ENCODE data around the gene FTSJ3. TPM values are rescaled to one million over a fixed set of nuclear protein-coding genes. Genes with fewer than 3 reads are reported as not detected.

FTSJ3 gene
- total RNA-seq, 1 donor from 2014 or later = 50.2 TPM

GRCh38 chr17:63780928-63781327 lies 46.5 kb downstream of the FTSJ3 start:
- H3K9me3 Mint-ChIP-seq (ENCODE audit: unreplicated experiment) = no peaks in the 10 kb centered on the region
- Histone ChIP-seq H4K20me1 (ENCODE audit: insufficient read depth, low read length) (peaks cover 97% of the 10 kb centered on the region), H2AFZ (ENCODE audit: low read depth, low read length) (no peak overlapping the region), H3K9ac (ENCODE audit: low read length) (no peak overlapping the region), H3K9me3 (ENCODE audit: insufficient read depth, low read depth, low read length) (no peaks in the 10 kb centered on the region), H3K27ac (ENCODE audit: low read depth, low read length) (no peak overlapping the region), H3K79me2 (ENCODE audit: insufficient read depth, low read length) (peaks cover 98% of the 10 kb centered on the region), H3K4me3 (ENCODE audit: insufficient read depth, low read depth, low read length) (no peak overlapping the region), H3K27me3 (ENCODE audit: insufficient read depth, low read length) (no peaks in the 10 kb centered on the region), H3K36me3 (ENCODE audit: insufficient read depth, low read length) (peaks cover 23% of the 10 kb centered on the region), H3K4me1 (ENCODE audit: insufficient read depth, low read length) (peaks cover 11% of the 10 kb centered on the region), H3K4me2 (ENCODE audit: low read length) (peak overlapping the region; percentile 4)
- H3K36me3 Mint-ChIP-seq (ENCODE audit: low read depth, unreplicated experiment) = peaks cover 9% of the 10 kb centered on the region
- peak overlapping the region; percentile 1 for H3K27ac Mint-ChIP-seq (ENCODE audit: unreplicated experiment)
- DNase-seq (ENCODE audit: low read depth) = no peak
- peak overlapping the region; percentile 11 for H3K4me3 Mint-ChIP-seq (ENCODE audit: unreplicated experiment)
- no peaks in the 10 kb centered on the region for H3K27me3 Mint-ChIP-seq (ENCODE audit: low read depth, unreplicated experiment)
- TF ChIP-seq, protein P1, sequence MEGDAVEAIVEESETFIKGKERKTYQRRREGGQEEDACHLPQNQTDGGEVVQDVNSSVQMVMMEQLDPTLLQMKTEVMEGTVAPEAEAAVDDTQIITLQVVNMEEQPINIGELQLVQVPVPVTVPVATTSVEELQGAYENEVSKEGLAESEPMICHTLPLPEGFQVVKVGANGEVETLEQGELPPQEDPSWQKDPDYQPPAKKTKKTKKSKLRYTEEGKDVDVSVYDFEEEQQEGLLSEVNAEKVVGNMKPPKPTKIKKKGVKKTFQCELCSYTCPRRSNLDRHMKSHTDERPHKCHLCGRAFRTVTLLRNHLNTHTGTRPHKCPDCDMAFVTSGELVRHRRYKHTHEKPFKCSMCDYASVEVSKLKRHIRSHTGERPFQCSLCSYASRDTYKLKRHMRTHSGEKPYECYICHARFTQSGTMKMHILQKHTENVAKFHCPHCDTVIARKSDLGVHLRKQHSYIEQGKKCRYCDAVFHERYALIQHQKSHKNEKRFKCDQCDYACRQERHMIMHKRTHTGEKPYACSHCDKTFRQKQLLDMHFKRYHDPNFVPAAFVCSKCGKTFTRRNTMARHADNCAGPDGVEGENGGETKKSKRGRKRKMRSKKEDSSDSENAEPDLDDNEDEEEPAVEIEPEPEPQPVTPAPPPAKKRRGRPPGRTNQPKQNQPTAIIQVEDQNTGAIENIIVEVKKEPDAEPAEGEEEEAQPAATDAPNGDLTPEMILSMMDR (IDR thresholded peaks at IDR 0.05; ENCODE audit: insufficient read depth, low read depth, low read length) = no peak
- no peak for TF ChIP-seq EZH2 (IDR thresholded peaks at IDR 0.05; ENCODE audit: insufficient read depth, low read length)
- FAIRE-seq = no peak
- peaks cover 38% of the 10 kb centered on the region for H3K4me1 Mint-ChIP-seq (ENCODE audit: low read depth, unreplicated experiment)

DNA sequence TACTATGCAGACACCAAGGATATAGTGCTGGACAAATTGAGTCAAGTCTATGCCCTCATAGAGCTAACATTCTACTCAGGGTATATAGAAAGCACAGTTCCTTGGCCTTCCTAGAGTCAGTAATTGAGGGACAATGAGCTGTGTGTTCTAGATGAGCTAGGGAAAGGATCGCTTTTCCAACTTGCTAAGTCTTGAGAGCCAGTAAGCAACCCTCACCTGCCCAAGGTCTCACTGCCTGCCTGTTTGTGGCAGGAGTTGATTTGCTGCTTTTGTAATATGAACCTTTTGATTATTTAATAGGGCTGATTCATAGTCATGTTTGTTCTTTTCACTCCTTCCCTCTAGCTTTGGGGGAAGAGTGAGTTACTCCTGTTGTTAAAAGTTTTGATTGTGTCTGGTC lies 47.0 kb downstream of the FTSJ3 start:
- no peak overlapping the region for H2AFZ ChIP-seq (ENCODE audit: low read depth, low read length)
- H4K20me1 ChIP-seq (ENCODE audit: insufficient read depth, low read length) = peaks cover 97% of the 10 kb centered on the region
- FAIRE-seq (no peak), DNase-seq (ENCODE audit: low read depth) (no peak)
- no peak overlapping the region for H3K27ac ChIP-seq (ENCODE audit: low read depth, low read length)
- H3K9ac ChIP-seq (ENCODE audit: low read length) = no peak overlapping the region
- peak overlapping the region; percentile 4 for H3K4me2 ChIP-seq (ENCODE audit: low read length)
- no peaks in the 10 kb centered on the region for H3K27me3 Mint-ChIP-seq (ENCODE audit: low read depth, unreplicated experiment)
- TF ChIP-seq, protein P1 (IDR thresholded peaks at IDR 0.05; ENCODE audit: insufficient read depth, low read depth, low read length) = no peak
- peaks cover 11% of the 10 kb centered on the region for H3K4me1 ChIP-seq (ENCODE audit: insufficient read depth, low read length)
- H3K4me3 ChIP-seq (ENCODE audit: insufficient read depth, low read depth, low read length) = no peak overlapping the region
- H3K4me1 Mint-ChIP-seq (ENCODE audit: low read depth, unreplicated experiment) = peaks cover 34% of the 10 kb centered on the region
- no peaks in the 10 kb centered on the region for H3K9me3 Mint-ChIP-seq (ENCODE audit: unreplicated experiment)
- no peak overlapping the region for H3K27ac Mint-ChIP-seq (ENCODE audit: unreplicated experiment)
- peak overlapping the region; percentile 69 for H3K4me3 Mint-ChIP-seq (ENCODE audit: unreplicated experiment)
- no peaks in the 10 kb centered on the region for H3K9me3 ChIP-seq (ENCODE audit: insufficient read depth, low read depth, low read length)
- no peaks in the 10 kb centered on the region for H3K27me3 ChIP-seq (ENCODE audit: insufficient read depth, low read length)
- peaks cover 25% of the 10 kb centered on the region for H3K36me3 ChIP-seq (ENCODE audit: insufficient read depth, low read length)
- peaks cover 98% of the 10 kb centered on the region for H3K79me2 ChIP-seq (ENCODE audit: insufficient read depth, low read length)
- peaks cover 6% of the 10 kb centered on the region for H3K36me3 Mint-ChIP-seq (ENCODE audit: low read depth, unreplicated experiment)

DNA sequence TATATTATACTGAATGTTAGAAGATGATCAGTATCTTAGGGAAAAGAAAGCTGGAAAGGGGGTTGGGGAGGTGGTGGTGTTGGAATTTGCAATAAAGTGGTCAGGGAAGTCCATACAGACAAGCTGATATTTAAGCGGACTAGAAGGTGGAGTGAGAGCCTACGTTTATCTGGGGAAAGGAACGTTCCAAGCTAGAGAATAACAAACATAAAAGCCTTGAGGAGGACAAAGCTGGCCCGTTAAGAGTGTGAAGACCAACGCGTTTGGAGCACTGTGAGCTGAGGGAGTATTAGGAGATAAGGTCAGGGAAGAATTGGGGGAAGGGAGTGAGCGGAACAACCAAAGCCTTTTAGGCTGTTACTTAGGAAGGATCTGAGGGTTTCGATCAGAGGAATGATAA lies 52.0 kb downstream of the FTSJ3 start:
- Histone ChIP-seq H3K9ac (ENCODE audit: low read length) (peak overlapping the region; percentile 98), H3K4me1 (ENCODE audit: insufficient read depth, low read length) (peaks cover 11% of the 10 kb centered on the region), H3K27me3 (ENCODE audit: insufficient read depth, low read length) (no peaks in the 10 kb centered on the region), H3K9me3 (ENCODE audit: insufficient read depth, low read depth, low read length) (no peaks in the 10 kb centered on the region), H3K27ac (ENCODE audit: low read depth, low read length) (peak overlapping the region; percentile 97), H4K20me1 (ENCODE audit: insufficient read depth, low read length) (peaks cover 81% of the 10 kb centered on the region), H3K4me2 (ENCODE audit: low read length) (peak overlapping the region; percentile 93), H3K4me3 (ENCODE audit: insufficient read depth, low read depth, low read length) (peak overlapping the region; percentile 92), H2AFZ (ENCODE audit: low read depth, low read length) (no peak overlapping the region), H3K79me2 (ENCODE audit: insufficient read depth, low read length) (peaks cover 92% of the 10 kb centered on the region), H3K36me3 (ENCODE audit: insufficient read depth, low read length) (peaks cover 20% of the 10 kb centered on the region)
- Mint-ChIP-seq H3K9me3 (ENCODE audit: unreplicated experiment) (no peaks in the 10 kb centered on the region), H3K36me3 (ENCODE audit: low read depth, unreplicated experiment) (peaks cover 1% of the 10 kb centered on the region), H3K27me3 (ENCODE audit: low read depth, unreplicated experiment) (no peaks in the 10 kb centered on the region), H3K4me3 (ENCODE audit: unreplicated experiment) (peak overlapping the region; percentile 97), H3K27ac (ENCODE audit: unreplicated experiment) (peak overlapping the region; percentile 99), H3K4me1 (ENCODE audit: low read depth, unreplicated experiment) (peaks cover 22% of the 10 kb centered on the region)
- FAIRE-seq (no peak), DNase-seq (ENCODE audit: low read depth) (no peak)
- TF ChIP-seq EZH2 (IDR thresholded peaks at IDR 0.05; ENCODE audit: insufficient read depth, low read length) = no peak
- TF ChIP-seq, protein P1 (IDR thresholded peaks at IDR 0.05; ENCODE audit: insufficient read depth, low read depth, low read length) = no peak

Data from astrocyte (in vitro differentiated cells and primary cell).